ENCODE results near the gene ALDH1A1. TPM values are rescaled to one million over a fixed set of nuclear protein-coding genes. Genes with fewer than 3 reads are reported as not detected.

The ALDH1A1 gene
- total RNA-seq, 5 donors from 2014 or later (not counting 1 experiment from before 2014, with no cell fraction given): 0.47 to 1.3 (median 0.95) TPM

GRCh38 chr9:72980183-72980582 lies 27.3 kb upstream of the ALDH1A1 start:
- Histone ChIP-seq H3K9me3 (no peaks in the 10 kb centered on the region), H3K27me3 (replicated peaks in 1 of 2; ENCODE audit: control insufficient read depth in 2 of 2, extremely low read depth in 1 of 2, insufficient read depth in 2 of 2, low read length in 1 of 2) (no peaks in the 10 kb centered on the region), H3K4me3 (ENCODE audit: control insufficient read depth in 1 of 2, extremely low read depth in 1 of 2, low read length in 1 of 2) (no peak overlapping the region), H3K36me3 (ENCODE audit: control insufficient read depth in 2 of 2, extremely low read depth in 1 of 2, insufficient read depth in 1 of 2, low read length in 1 of 2) (no peaks in the 10 kb centered on the region), H3K27ac (ENCODE audit: low read length) (no peak overlapping the region), H3K4me1 (ENCODE audit: control insufficient read depth in 1 of 2, extremely low read depth in 1 of 2, insufficient read depth in 2 of 2, low read length in 2 of 2) (no peaks in the 10 kb centered on the region)
- DNase-seq: no peak
- POLR2A ChIA-PET: no interaction called here
- Mint-ChIP-seq H3K36me3 (no peaks in the 10 kb centered on the region), H3K4me3 (no peak overlapping the region), H3K9me3 (no peaks in the 10 kb centered on the region), H3K27me3 (peaks cover 2 to 7% of the 10 kb centered on the region in 2 donors), H3K27ac (no peak overlapping the region), H3K4me1 (no peaks in the 10 kb centered on the region)
- no peak for ATAC-seq (replicated peaks in 1 of 4)
- WGBS (ENCODE audit: insufficient coverage): no CpG with 5 or more reads among the region's 2 CpGs
- CTCF ChIA-PET: no interaction called here

- Histone ChIP-seq H3K36me3 (ENCODE audit: control insufficient read depth in 2 of 2, extremely low read depth in 1 of 2, insufficient read depth in 1 of 2, low read length in 1 of 2) (no peaks in the 10 kb centered on the region), H3K27ac (ENCODE audit: low read length) (no peak overlapping the region), H3K27me3 (replicated peaks in 1 of 2; ENCODE audit: control insufficient read depth in 2 of 2, extremely low read depth in 1 of 2, insufficient read depth in 2 of 2, low read length in 1 of 2) (no peaks in the 10 kb centered on the region), H3K9me3 (no peaks in the 10 kb centered on the region), H3K4me3 (ENCODE audit: control insufficient read depth in 1 of 2, extremely low read depth in 1 of 2, low read length in 1 of 2) (no peak overlapping the region), H3K4me1 (ENCODE audit: control insufficient read depth in 1 of 2, extremely low read depth in 1 of 2, insufficient read depth in 2 of 2, low read length in 2 of 2) (no peaks in the 10 kb centered on the region)
- Mint-ChIP-seq H3K27ac (no peak overlapping the region), H3K4me3 (no peak overlapping the region), H3K9me3 (no peaks in the 10 kb centered on the region), H3K4me1 (no peaks in the 10 kb centered on the region), H3K27me3 (peaks cover 2 to 7% of the 10 kb centered on the region in 2 donors), H3K36me3 (no peaks in the 10 kb centered on the region)
- no peak for ATAC-seq (replicated peaks in 1 of 4)
- DNase-seq: no peak
- CTCF ChIA-PET: no interaction called here
- no CpG with 5 or more reads among the region's 1 CpG for WGBS (ENCODE audit: insufficient coverage)
- POLR2A ChIA-PET: no interaction called here
Observed at GRCh38 chr9:72979405-72980100, 26.7 kb upstream of the ALDH1A1 start.

GRCh38 chr9:72978744-72979143 lies 25.9 kb upstream of the ALDH1A1 start:
- CTCF ChIA-PET: no interaction called here
- ATAC-seq (replicated peaks in 1 of 4) (no peak), DNase-seq (no peak)
- H3K4me3 Mint-ChIP-seq: no peak overlapping the region
- no peaks in the 10 kb centered on the region for H3K4me1 Mint-ChIP-seq
- Histone ChIP-seq H3K9me3 (no peaks in the 10 kb centered on the region), H3K4me3 (ENCODE audit: control insufficient read depth in 1 of 2, extremely low read depth in 1 of 2, low read length in 1 of 2) (no peak overlapping the region), H3K36me3 (ENCODE audit: control insufficient read depth in 2 of 2, extremely low read depth in 1 of 2, insufficient read depth in 1 of 2, low read length in 1 of 2) (no peaks in the 10 kb centered on the region), H3K27me3 (replicated peaks in 1 of 2; ENCODE audit: control insufficient read depth in 2 of 2, extremely low read depth in 1 of 2, insufficient read depth in 2 of 2, low read length in 1 of 2) (no peaks in the 10 kb centered on the region), H3K27ac (ENCODE audit: low read length) (no peak overlapping the region), H3K4me1 (ENCODE audit: control insufficient read depth in 1 of 2, extremely low read depth in 1 of 2, insufficient read depth in 2 of 2, low read length in 2 of 2) (no peaks in the 10 kb centered on the region)
- no peak overlapping the region for H3K27ac Mint-ChIP-seq
- POLR2A ChIA-PET: no interaction called here
- no peaks in the 10 kb centered on the region for H3K36me3 Mint-ChIP-seq
- WGBS (ENCODE audit: insufficient coverage): no CpG with 5 or more reads among the region's 1 CpG
- peaks cover 4 to 7% of the 10 kb centered on the region in 2 donors for H3K27me3 Mint-ChIP-seq
- no peaks in the 10 kb centered on the region for H3K9me3 Mint-ChIP-seq

GRCh38 chr9:72977670-72978069 lies 24.8 kb upstream of the ALDH1A1 start:
- no peaks in the 10 kb centered on the region for H3K27me3 ChIP-seq (replicated peaks in 1 of 2; ENCODE audit: control insufficient read depth in 2 of 2, extremely low read depth in 1 of 2, insufficient read depth in 2 of 2, low read length in 1 of 2)
- H3K9me3 ChIP-seq: no peaks in the 10 kb centered on the region
- no peaks in the 10 kb centered on the region for H3K4me1 ChIP-seq (ENCODE audit: control insufficient read depth in 1 of 2, extremely low read depth in 1 of 2, insufficient read depth in 2 of 2, low read length in 2 of 2)
- no peak overlapping the region for H3K27ac Mint-ChIP-seq
- POLR2A ChIA-PET: interaction anchor here (0.6 kb wide), 3 partner anchors 9 to 756 kb away, joined by 4 to 8 read pairs (median 6); no protein-coding TSS in a partner anchor
- CTCF ChIA-PET: interaction anchor here in 1 of 2 donors (0.6 kb wide), 1 partner anchor 26 kb away, joined by 3 read pairs; no protein-coding TSS in a partner anchor
- H3K9me3 Mint-ChIP-seq: no peaks in the 10 kb centered on the region
- H3K4me3 ChIP-seq (ENCODE audit: control insufficient read depth in 1 of 2, extremely low read depth in 1 of 2, low read length in 1 of 2): no peak overlapping the region
- H3K27me3 Mint-ChIP-seq: peaks cover 4% of the 10 kb centered on the region in 2 donors
- ATAC-seq (replicated peaks in 1 of 4): no peak
- no CpG with 5 or more reads among the region's 2 CpGs for WGBS (ENCODE audit: insufficient coverage)
- DNase-seq: no peak
- no peaks in the 10 kb centered on the region for H3K4me1 Mint-ChIP-seq
- no peaks in the 10 kb centered on the region for H3K36me3 ChIP-seq (ENCODE audit: control insufficient read depth in 2 of 2, extremely low read depth in 1 of 2, insufficient read depth in 1 of 2, low read length in 1 of 2)
- H3K36me3 Mint-ChIP-seq: no peaks in the 10 kb centered on the region
- H3K27ac ChIP-seq (ENCODE audit: low read length): no peak overlapping the region
- H3K4me3 Mint-ChIP-seq: no peak overlapping the region

GRCh38 chr9:72974501-72974900 lies 21.6 kb upstream of the ALDH1A1 start:
- no peaks in the 10 kb centered on the region for H3K9me3 ChIP-seq
- Mint-ChIP-seq H3K27ac (no peak overlapping the region), H3K4me3 (no peak overlapping the region), H3K36me3 (no peaks in the 10 kb centered on the region), H3K9me3 (no peaks in the 10 kb centered on the region), H3K4me1 (no peaks in the 10 kb centered on the region), H3K27me3 (peaks cover 3 to 6% of the 10 kb centered on the region in 2 donors)
- H3K27me3 ChIP-seq (replicated peaks in 1 of 2; ENCODE audit: control insufficient read depth in 2 of 2, extremely low read depth in 1 of 2, insufficient read depth in 2 of 2, low read length in 1 of 2): no peaks in the 10 kb centered on the region
- H3K4me3 ChIP-seq (ENCODE audit: control insufficient read depth in 1 of 2, extremely low read depth in 1 of 2, low read length in 1 of 2): no peak overlapping the region
- no peak overlapping the region for H3K27ac ChIP-seq (ENCODE audit: low read length)
- H3K4me1 ChIP-seq (ENCODE audit: control insufficient read depth in 1 of 2, extremely low read depth in 1 of 2, insufficient read depth in 2 of 2, low read length in 2 of 2): no peaks in the 10 kb centered on the region
- H3K36me3 ChIP-seq (ENCODE audit: control insufficient read depth in 2 of 2, extremely low read depth in 1 of 2, insufficient read depth in 1 of 2, low read length in 1 of 2): no peaks in the 10 kb centered on the region
- ChIA-PET POLR2A (interaction anchor here in 1 of 2 donors (0.6 kb wide), 1 partner anchor 174 kb away, joined by 6 read pairs; no protein-coding TSS in a partner anchor), CTCF (no interaction called here)
- ATAC-seq (replicated peaks in 1 of 4) (no peak), DNase-seq (no peak)

GRCh38 chr9:72972636-72973035 lies 19.8 kb upstream of the ALDH1A1 start:
- no peak for ATAC-seq (replicated peaks in 1 of 4)
- Mint-ChIP-seq H3K36me3 (no peaks in the 10 kb centered on the region), H3K27me3 (peaks cover 3 to 6% of the 10 kb centered on the region in 2 donors), H3K27ac (no peak overlapping the region), H3K4me1 (no peaks in the 10 kb centered on the region), H3K9me3 (no peaks in the 10 kb centered on the region), H3K4me3 (no peak overlapping the region)
- no peak overlapping the region for H3K27ac ChIP-seq (ENCODE audit: low read length)
- 95% methylated on average over 2 of the region's 2 CpGs for WGBS (ENCODE audit: insufficient coverage)
- H3K36me3 ChIP-seq (ENCODE audit: control insufficient read depth in 2 of 2, extremely low read depth in 1 of 2, insufficient read depth in 1 of 2, low read length in 1 of 2): no peaks in the 10 kb centered on the region
- no peaks in the 10 kb centered on the region for H3K9me3 ChIP-seq
- no peaks in the 10 kb centered on the region for H3K27me3 ChIP-seq (replicated peaks in 1 of 2; ENCODE audit: control insufficient read depth in 2 of 2, extremely low read depth in 1 of 2, insufficient read depth in 2 of 2, low read length in 1 of 2)
- ChIA-PET POLR2A (no interaction called here), CTCF (no interaction called here)
- H3K4me3 ChIP-seq (ENCODE audit: control insufficient read depth in 1 of 2, extremely low read depth in 1 of 2, low read length in 1 of 2): no peak overlapping the region
- H3K4me1 ChIP-seq (ENCODE audit: control insufficient read depth in 1 of 2, extremely low read depth in 1 of 2, insufficient read depth in 2 of 2, low read length in 2 of 2): no peaks in the 10 kb centered on the region
- DNase-seq: no peak

- no peaks in the 10 kb centered on the region for H3K4me1 ChIP-seq (ENCODE audit: control insufficient read depth in 1 of 2, extremely low read depth in 1 of 2, insufficient read depth in 2 of 2, low read length in 2 of 2)
- no peaks in the 10 kb centered on the region for H3K27me3 ChIP-seq (replicated peaks in 1 of 2; ENCODE audit: control insufficient read depth in 2 of 2, extremely low read depth in 1 of 2, insufficient read depth in 2 of 2, low read length in 1 of 2)
- no peak overlapping the region for H3K4me3 ChIP-seq (ENCODE audit: control insufficient read depth in 1 of 2, extremely low read depth in 1 of 2, low read length in 1 of 2)
- H3K36me3 Mint-ChIP-seq: no peaks in the 10 kb centered on the region
- no peaks in the 10 kb centered on the region for H3K9me3 ChIP-seq
- no peaks in the 10 kb centered on the region for H3K9me3 Mint-ChIP-seq
- peaks cover 3 to 6% of the 10 kb centered on the region in 2 donors for H3K27me3 Mint-ChIP-seq
- ChIA-PET CTCF (no interaction called here), POLR2A (no interaction called here)
- H3K27ac Mint-ChIP-seq: no peak overlapping the region
- H3K4me1 Mint-ChIP-seq: no peaks in the 10 kb centered on the region
- ATAC-seq (replicated peaks in 1 of 4): no peak
- H3K27ac ChIP-seq (ENCODE audit: low read length): no peak overlapping the region
- no peak overlapping the region for H3K4me3 Mint-ChIP-seq
- no peak for DNase-seq
- no peaks in the 10 kb centered on the region for H3K36me3 ChIP-seq (ENCODE audit: control insufficient read depth in 2 of 2, extremely low read depth in 1 of 2, insufficient read depth in 1 of 2, low read length in 1 of 2)
- 0% methylated on average over 1 of the region's 2 CpGs for WGBS (ENCODE audit: insufficient coverage)
Observed at GRCh38 chr9:72971411-72971810, 18.6 kb upstream of the ALDH1A1 start.

All from T-cell (primary cell).